ENCODE results near the gene SLC25A30.
"Not testable (repeated sequence)": the region's sequence is repeated elsewhere in the genome, so short reads cannot be mapped to it uniquely, and the experiment has no call there.

SLC25A30 gene

GRCh38 chr13:45362939-45363338 is 55.2 kb downstream of the SLC25A30 start:
- DNase-seq = no peak

- no peak for DNase-seq
Observed at GRCh38 chr13:45361596-45362206, 56.5 kb downstream of the SLC25A30 start.

GRCh38 chr13:45356966-45357672 is 61.1 kb downstream of the SLC25A30 start:
- DNase-seq = no peak

- DNase-seq = no peak
Observed at GRCh38 chr13:45353895-45354294, 64.3 kb downstream of the SLC25A30 start.

- DNase-seq = no peak
Observed at GRCh38 chr13:45352031-45352430, 66.1 kb downstream of the SLC25A30 start.

- no peak for DNase-seq
Observed at GRCh38 chr13:45350152-45350551, 68.0 kb downstream of the SLC25A30 start.

- no peak for DNase-seq
Observed at GRCh38 chr13:45349438-45349837, 68.7 kb downstream of the SLC25A30 start.

- not testable (repeated sequence) for DNase-seq
Observed at GRCh38 chr13:45344064-45344463, 74.1 kb downstream of the SLC25A30 start.
